H9 (cell line): ENCODE results near the gene DPYD. TPM values are rescaled to one million over a fixed set of nuclear protein-coding genes. Genes with fewer than 3 reads are reported as not detected.

Experiments used
- DNase-seq: peaks from one replicate; pipeline ENCODE4 v3.0.0-alpha.2; 2017
- H2AFZ ChIP-seq: one replicate; pipeline ENCODE4 v1.6.1; 2013; ENCODE audit warnings: mild to moderate bottlenecking, low read length, control low read depth, moderate library complexity
- H2AK5ac ChIP-seq: 2 replicates; pipeline ENCODE4 v1.6.1; 2013; ENCODE audit warnings: low read length, control low read depth, mixed read lengths; ENCODE audit not compliant: insufficient read length
- H2BK120ac ChIP-seq: one replicate; pipeline ENCODE4 v1.6.1; 2013; ENCODE audit warnings: low read depth, mild to moderate bottlenecking, low read length, control low read depth, inconsistent platforms; ENCODE audit not compliant: poor library complexity, severe bottlenecking
- H2BK12ac ChIP-seq: 2 replicates; pipeline ENCODE4 v1.6.1; 2013; ENCODE audit warnings: low read length, control low read depth, mixed read lengths, low read depth; ENCODE audit not compliant: insufficient read length
- H2BK15ac ChIP-seq: 2 replicates; pipeline ENCODE4 v1.6.1; 2013; ENCODE audit warnings: low read depth, low read length, control low read depth
- H2BK20ac ChIP-seq: one replicate; pipeline ENCODE4 v1.6.1; 2013; ENCODE audit warnings: low read depth, mild to moderate bottlenecking, low read length, control low read depth, inconsistent platforms; ENCODE audit not compliant: poor library complexity, severe bottlenecking
- H2BK5ac ChIP-seq: 2 replicates; pipeline ENCODE4 v1.6.1; 2013; ENCODE audit warnings: low read length, control low read depth, mixed read lengths; ENCODE audit not compliant: insufficient read length
- H3K14ac ChIP-seq: 2 replicates; pipeline ENCODE4 v1.6.1; 2013; ENCODE audit warnings: low read length, control low read depth; ENCODE audit not compliant: insufficient read depth
- H3K18ac ChIP-seq: 2 replicates; pipeline ENCODE4 v1.6.1; 2013; ENCODE audit warnings: low read depth, mild to moderate bottlenecking, mixed read lengths, low read length, control low read depth; ENCODE audit not compliant: insufficient read length
- H3K23ac ChIP-seq: 2 replicates; pipeline ENCODE4 v1.6.1; 2013; ENCODE audit warnings: low read length, control low read depth, mixed read lengths, low read depth; ENCODE audit not compliant: insufficient read length
- H3K23me2 ChIP-seq: 2 replicates; pipeline ENCODE4 v1.6.1; 2013; ENCODE audit warnings: low read depth, mild to moderate bottlenecking, mixed read lengths, low read length, control low read depth; ENCODE audit not compliant: insufficient read length, poor library complexity, severe bottlenecking
- H3K27ac ChIP-seq: 2 replicates; pipeline ENCODE4 v1.5.1; 2013; ENCODE audit warnings: low read length, control low read depth, mixed read lengths, low read depth; ENCODE audit not compliant: insufficient read length
- H3K27me3 ChIP-seq: 2 replicates; pipeline ENCODE4 v1.6.1; 2013; ENCODE audit warnings: low read length, control low read depth, inconsistent platforms; ENCODE audit not compliant: insufficient read depth
- H3K4ac ChIP-seq: 2 replicates; pipeline ENCODE4 v1.6.1; 2013; ENCODE audit warnings: low read depth, mild to moderate bottlenecking, control low read depth, inconsistent platforms, low read length, moderate library complexity
- H3K4me1 ChIP-seq: 2 replicates; pipeline ENCODE4 v1.6.1; 2013; ENCODE audit warnings: low read length, control low read depth, inconsistent platforms; ENCODE audit not compliant: insufficient read depth
- H3K4me2 ChIP-seq: 2 replicates; pipeline ENCODE4 v1.6.1; 2013; ENCODE audit warnings: low read length, control low read depth, mixed read lengths; ENCODE audit not compliant: insufficient read length, insufficient read depth
- H3K56ac ChIP-seq: 2 replicates; pipeline ENCODE4 v1.6.1; 2013; ENCODE audit warnings: low read depth, mild to moderate bottlenecking, mixed read lengths, low read length, control low read depth; ENCODE audit not compliant: insufficient read length
- H3K79me1 ChIP-seq: 2 replicates; pipeline ENCODE4 v1.6.1; 2013; ENCODE audit warnings: low read depth, mild to moderate bottlenecking, moderate library complexity, low read length, control low read depth, inconsistent platforms; ENCODE audit not compliant: insufficient read depth, poor library complexity, severe bottlenecking
- H3K79me2 ChIP-seq: 2 replicates; pipeline ENCODE4 v1.6.1; 2013; ENCODE audit warnings: low read length, control low read depth, inconsistent platforms; ENCODE audit not compliant: insufficient read depth
- H3K9ac ChIP-seq: 2 replicates; pipeline ENCODE4 v1.6.1; 2013; ENCODE audit warnings: low read length, control low read depth, mixed read lengths; ENCODE audit not compliant: insufficient read length; ENCODE audit errors: extremely low read depth
- H3K9me3 ChIP-seq: one replicate; pipeline ENCODE4 v1.6.1; 2013; ENCODE audit warnings: low read depth, low read length, inconsistent platforms; ENCODE audit not compliant: control insufficient read depth
- H3T11ph ChIP-seq: one replicate; pipeline ENCODE4 v1.6.1; 2013; ENCODE audit warnings: mild to moderate bottlenecking, low read length, control low read depth, inconsistent platforms
- H4K20me1 ChIP-seq: one replicate; pipeline ENCODE4 v1.6.1; 2013; ENCODE audit not compliant: control insufficient read depth, insufficient read length, insufficient read depth
- H4K5ac ChIP-seq: 2 replicates; pipeline ENCODE4 v1.6.1; 2013; ENCODE audit warnings: low read depth, mild to moderate bottlenecking, mixed read lengths, low read length, control low read depth; ENCODE audit not compliant: insufficient read length
- H4K8ac ChIP-seq: replicated peaks from 2 replicates; pipeline ENCODE4 v1.6.1; 2013; ENCODE audit warnings: low read length, control low read depth, mixed read lengths, low read depth; ENCODE audit not compliant: insufficient read length
- H4K91ac ChIP-seq: 2 replicates; pipeline ENCODE4 v1.6.1; 2013; ENCODE audit warnings: low read depth, mild to moderate bottlenecking, moderate library complexity, mixed read lengths, low read length, control low read depth; ENCODE audit not compliant: insufficient read length
- H3K27ac Mint-ChIP-seq, 3 experiments: 2 replicates in 2 of 3; 3 replicates in 1 of 3; pipeline ENCODE4 v1.8.0; 2020 to 2021; ENCODE audit warnings: mixed read lengths in 3 of 3, mild to moderate bottlenecking in 1 of 3, moderate library complexity in 1 of 3
- H3K27me3 Mint-ChIP-seq: 2 replicates; pipeline ENCODE4 v1.8.0; 2021; ENCODE audit warnings: low read depth, mild to moderate bottlenecking, moderate library complexity, mixed read lengths
- H3K36me3 Mint-ChIP-seq, 3 experiments: 2 replicates in 2 of 3; 3 replicates in 1 of 3; pipeline ENCODE4 v1.8.0; 2020 to 2021; ENCODE audit warnings: low read depth in 3 of 3, mixed read lengths in 3 of 3; ENCODE audit not compliant: insufficient read depth in 1 of 3
- H3K4me1 Mint-ChIP-seq, 2 experiments: 2 replicates each; pipeline ENCODE4 v1.8.0; 2020; ENCODE audit warnings: mixed read lengths in 2 of 2
- H3K4me3 Mint-ChIP-seq, 2 experiments: 2 replicates in 1 of 2; 3 replicates in 1 of 2; pipeline ENCODE4 v1.8.0; 2020 to 2021; ENCODE audit warnings: mild to moderate bottlenecking in 2 of 2, mixed read lengths in 2 of 2, moderate library complexity in 1 of 2
- H3K9me3 Mint-ChIP-seq, 2 experiments: 2 replicates in 1 of 2; 3 replicates in 1 of 2; pipeline ENCODE4 v1.8.0; 2020; ENCODE audit warnings: mild to moderate bottlenecking in 2 of 2, mixed read lengths in 2 of 2, moderate library complexity in 1 of 2
- CTCF ChIP-seq: fragments of 200-600 bp; sonication (generic); conservative IDR thresholded peaks from 3 replicates; pipeline ENCODE4 v1.8.0; 2021; ENCODE audit warnings: antibody characterized with exemption, mild to moderate bottlenecking
- WGBS: extraction: QIAGEN DNeasy Blood & Tissue Kit; methylation state at CpG from one replicate; pipeline ENCODE4 v1.1.7; 2013; ENCODE audit warnings: missing lambda C conversion rate, low lambda C conversion rate, mixed read lengths; ENCODE audit not compliant: insufficient read length; ENCODE audit errors: extremely low coverage; 5-methylcytosine and 5-hydroxymethylcytosine counted together
- total RNA-seq: library from RNA; stranded (reverse); gene quantifications from 2 replicates; pipeline ENCODE4 v1.2.1, GENCODE V29; 2021

Gene DPYD
- total RNA-seq, 1 experiment from 2014 or later: 0.37 TPM

DNA sequence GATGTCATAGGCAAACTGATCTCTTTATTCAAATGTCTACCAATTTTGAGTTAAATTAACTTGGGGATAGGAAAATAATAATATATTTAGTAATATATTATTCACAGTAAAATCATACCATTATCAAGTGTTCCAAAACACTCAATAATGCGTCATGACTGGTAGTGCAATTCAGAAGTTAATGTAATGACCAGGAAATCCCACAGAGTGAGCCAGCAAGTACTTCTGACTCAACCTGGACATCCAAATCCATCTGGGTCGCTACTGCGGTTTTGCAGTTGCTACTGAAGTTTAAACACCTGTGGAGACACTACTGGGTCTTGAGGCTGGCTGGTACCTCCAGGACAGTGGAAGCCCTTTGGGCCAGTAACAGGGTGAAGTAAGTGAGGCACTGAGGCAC lies 44.8 kb downstream of the DPYD start:
- TF ChIP-seq CTCF: no peak
- no peak overlapping the region for H3T11ph ChIP-seq
- Mint-ChIP-seq H3K27ac (no peak overlapping the region), H3K4me1 (no peaks in the 10 kb centered on the region), H3K36me3 (no peaks in the 10 kb centered on the region), H3K4me3 (no peak overlapping the region), H3K27me3 (no peaks in the 10 kb centered on the region), H3K9me3 (no peaks in the 10 kb centered on the region)
- no peak for DNase-seq
- no peak overlapping the region for H3K14ac ChIP-seq
- no peak overlapping the region for H3K18ac ChIP-seq
- no peak overlapping the region for H4K8ac ChIP-seq
- H3K27me3 ChIP-seq: no peaks in the 10 kb centered on the region
- no peaks in the 10 kb centered on the region for H3K23me2 ChIP-seq
- no peak overlapping the region for H2BK20ac ChIP-seq
- H3K27ac ChIP-seq: no peak overlapping the region
- H4K91ac ChIP-seq: no peak overlapping the region
- no peaks in the 10 kb centered on the region for H3K79me2 ChIP-seq
- H2BK12ac ChIP-seq: no peak overlapping the region
- no peak overlapping the region for H3K23ac ChIP-seq
- H2AK5ac ChIP-seq: no peak overlapping the region
- H4K5ac ChIP-seq: no peak overlapping the region
- H2BK5ac ChIP-seq: no peak overlapping the region
- no CpG with 5 or more reads among the region's 3 CpGs for WGBS
- H3K4ac ChIP-seq: no peak overlapping the region
- no peak overlapping the region for H3K56ac ChIP-seq
- H3K9ac ChIP-seq: no peak overlapping the region
- no peak overlapping the region for H2AFZ ChIP-seq
- H3K79me1 ChIP-seq: no peaks in the 10 kb centered on the region
- no peak overlapping the region for H2BK120ac ChIP-seq
- H4K20me1 ChIP-seq: no peaks in the 10 kb centered on the region
- no peak overlapping the region for H3K4me2 ChIP-seq
- no peaks in the 10 kb centered on the region for H3K9me3 ChIP-seq
- no peaks in the 10 kb centered on the region for H3K4me1 ChIP-seq
- no peak overlapping the region for H2BK15ac ChIP-seq
